GM12864 (cell line): ENCODE measurements around the gene THOC5.
"Not testable (repeated sequence)": the region's sequence is repeated elsewhere in the genome, so short reads cannot be mapped to it uniquely, and the experiment has no call there.

Source experiments
- DNase-seq: peaks from one replicate; pipeline ENCODE4 v3.0.0-alpha.2; 2011; ENCODE audit warnings: low read depth
- H3K4me3 ChIP-seq: 2 replicates; pipeline ENCODE4 v1.5.1; 2011; ENCODE audit warnings: mild to moderate bottlenecking, low read depth, low read length, control low read depth
- CTCF ChIP-seq: IDR thresholded peaks from 2 replicates; pipeline ENCODE4 v1.5.1; 2011; ENCODE audit warnings: low read depth, mild to moderate bottlenecking, moderate library complexity, low read length, control low read depth, inconsistent platforms; ENCODE audit errors: missing control alignments

THOC5 gene

GRCh38 chr22:29509298-29509697 lies 44.3 kb downstream of the THOC5 start:
- no peak for TF ChIP-seq CTCF
- H3K4me3 ChIP-seq = no peak overlapping the region

GRCh38 chr22:29503811-29504372 lies 49.7 kb downstream of the THOC5 start:
- no peak for DNase-seq
- no peak overlapping the region for H3K4me3 ChIP-seq
- TF ChIP-seq CTCF = no peak

More at GRCh38 chr22:29509298-29509697, 44.3 kb downstream of the THOC5 start:
- DNase-seq = no peak

GRCh38 chr22:29499852-29500251 lies 53.7 kb downstream of the THOC5 start:
- no peak overlapping the region for H3K4me3 ChIP-seq
- TF ChIP-seq CTCF = no peak

GRCh38 chr22:29493636-29494035 lies 59.9 kb downstream of the THOC5 start:
- H3K4me3 ChIP-seq = no peak overlapping the region
- TF ChIP-seq CTCF = no peak
- no peak for DNase-seq

More at GRCh38 chr22:29499852-29500251, 53.7 kb downstream of the THOC5 start:
- no peak for DNase-seq

GRCh38 chr22:29491012-29491411 lies 62.5 kb downstream of the THOC5 start:
- DNase-seq = no peak
- TF ChIP-seq CTCF = no peak
- no peak overlapping the region for H3K4me3 ChIP-seq

- H3K4me3 ChIP-seq, DNase-seq: not testable (repeated sequence)
These were observed 64.3 kb downstream of the THOC5 start for GRCh38 chr22:29489127-29489780.

- no peak overlapping the region for H3K4me3 ChIP-seq
- TF ChIP-seq CTCF = no peak
- DNase-seq = no peak
These were observed 66.1 kb downstream of the THOC5 start for GRCh38 chr22:29487426-29487986.
